ENCODE data around the gene RAD51B. TPM values are rescaled to one million over a fixed set of nuclear protein-coding genes. Genes with fewer than 3 reads are reported as not detected.

The RAD51B gene
- total RNA-seq, 1 donor from 2014 or later: 38.6 TPM

DNA sequence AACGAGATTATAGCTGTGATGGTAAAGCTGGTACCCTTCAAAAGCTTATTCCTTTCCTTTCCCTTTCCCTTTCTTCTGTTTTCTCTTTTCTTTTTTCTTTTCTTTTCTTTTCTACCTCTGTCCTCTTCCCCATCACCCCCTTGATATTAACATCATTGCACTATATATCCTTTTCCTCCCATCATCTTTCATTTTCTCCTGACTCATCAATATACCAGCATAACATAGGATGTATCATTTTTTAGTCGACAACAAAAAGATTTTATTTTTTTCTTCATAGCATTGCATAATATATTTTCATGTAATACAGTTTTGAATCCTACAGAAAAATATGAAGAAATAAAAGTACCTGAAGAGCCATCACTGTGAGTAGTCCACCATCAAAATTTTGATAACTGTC is 230.6 kb downstream of the RAD51B start:
- no peaks in the 10 kb centered on the region for H3K36me3 ChIP-seq (ENCODE audit: control insufficient read depth in 3 of 3, insufficient read depth in 3 of 3, low read length in 3 of 3)
- H3K27me3 ChIP-seq (ENCODE audit: control insufficient read depth in 3 of 3, insufficient read depth in 3 of 3, low read length in 3 of 3): no peaks in the 10 kb centered on the region
- no peaks in the 10 kb centered on the region for H3K9me3 ChIP-seq (ENCODE audit: control insufficient read depth in 3 of 3, low read length in 3 of 3)
- no peak overlapping the region for H3K9ac ChIP-seq (ENCODE audit: low read depth in 1 of 3, low read length in 3 of 3)
- no peak overlapping the region for H3K4me3 ChIP-seq (ENCODE audit: low read length in 3 of 3)
- H3K4me1 ChIP-seq (ENCODE audit: control insufficient read depth in 3 of 3, insufficient read depth in 3 of 3, low read length in 3 of 3): no peaks in the 10 kb centered on the region
- no peak overlapping the region for H3K27ac ChIP-seq (ENCODE audit: low read depth, low read length)

DNA sequence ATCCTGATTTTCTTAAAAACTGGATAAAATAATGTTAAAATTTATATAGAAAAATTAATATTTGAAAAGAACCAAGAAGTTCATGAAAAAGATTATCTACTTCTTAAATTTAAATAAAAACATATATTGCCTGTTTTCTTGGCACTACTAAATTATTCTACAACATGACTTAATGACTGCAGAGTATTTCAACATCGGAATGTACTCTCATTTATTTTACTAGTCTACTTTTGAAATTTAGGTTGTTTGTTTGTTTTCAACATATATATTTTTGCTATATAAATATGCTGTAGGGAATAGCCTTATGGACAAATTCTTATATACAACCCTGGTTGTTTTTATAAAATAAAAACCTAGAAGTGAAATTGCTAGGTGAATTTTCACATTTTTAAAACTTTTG is 231.6 kb downstream of the RAD51B start:
- H3K9ac ChIP-seq (ENCODE audit: low read depth in 1 of 3, low read length in 3 of 3): no peak overlapping the region
- H3K9me3 ChIP-seq (ENCODE audit: control insufficient read depth in 3 of 3, low read length in 3 of 3): no peaks in the 10 kb centered on the region
- H3K27me3 ChIP-seq (ENCODE audit: control insufficient read depth in 3 of 3, insufficient read depth in 3 of 3, low read length in 3 of 3): no peaks in the 10 kb centered on the region
- no peaks in the 10 kb centered on the region for H3K4me1 ChIP-seq (ENCODE audit: control insufficient read depth in 3 of 3, insufficient read depth in 3 of 3, low read length in 3 of 3)
- no peaks in the 10 kb centered on the region for H3K36me3 ChIP-seq (ENCODE audit: control insufficient read depth in 3 of 3, insufficient read depth in 3 of 3, low read length in 3 of 3)
- H3K27ac ChIP-seq (ENCODE audit: low read depth, low read length): no peak overlapping the region
- no peak overlapping the region for H3K4me3 ChIP-seq (ENCODE audit: low read length in 3 of 3)

DNA sequence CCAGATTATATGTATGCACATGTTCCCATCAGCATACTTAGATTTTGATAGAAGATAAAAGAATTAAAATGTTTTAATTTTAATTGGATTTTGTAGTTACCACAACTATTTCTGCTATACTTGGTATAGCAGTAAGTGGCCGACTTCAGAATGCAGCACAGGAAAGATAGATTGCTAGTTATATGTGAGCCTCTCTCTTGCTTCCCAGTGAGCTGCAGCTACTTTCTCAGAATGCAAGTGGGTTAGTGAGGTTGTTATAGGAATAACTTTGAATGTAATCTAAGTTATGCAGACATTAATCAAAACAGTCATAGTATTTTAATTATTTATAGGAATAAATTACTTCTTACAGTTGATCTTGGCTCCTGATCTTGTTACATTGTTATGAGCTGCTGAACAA is 240.6 kb downstream of the RAD51B start:
- Histone ChIP-seq H3K4me1 (ENCODE audit: control insufficient read depth in 3 of 3, insufficient read depth in 3 of 3, low read length in 3 of 3) (peaks cover 0 to 2% (median 0%) of the 10 kb centered on the region in 3 donors), H3K4me3 (ENCODE audit: low read length in 3 of 3) (no peak overlapping the region), H3K9ac (ENCODE audit: low read depth in 1 of 3, low read length in 3 of 3) (no peak overlapping the region), H3K36me3 (ENCODE audit: control insufficient read depth in 3 of 3, insufficient read depth in 3 of 3, low read length in 3 of 3) (no peaks in the 10 kb centered on the region), H3K9me3 (ENCODE audit: control insufficient read depth in 3 of 3, low read length in 3 of 3) (no peaks in the 10 kb centered on the region), H3K27ac (ENCODE audit: low read depth, low read length) (no peak overlapping the region), H3K27me3 (ENCODE audit: control insufficient read depth in 3 of 3, insufficient read depth in 3 of 3, low read length in 3 of 3) (no peaks in the 10 kb centered on the region)

DNA sequence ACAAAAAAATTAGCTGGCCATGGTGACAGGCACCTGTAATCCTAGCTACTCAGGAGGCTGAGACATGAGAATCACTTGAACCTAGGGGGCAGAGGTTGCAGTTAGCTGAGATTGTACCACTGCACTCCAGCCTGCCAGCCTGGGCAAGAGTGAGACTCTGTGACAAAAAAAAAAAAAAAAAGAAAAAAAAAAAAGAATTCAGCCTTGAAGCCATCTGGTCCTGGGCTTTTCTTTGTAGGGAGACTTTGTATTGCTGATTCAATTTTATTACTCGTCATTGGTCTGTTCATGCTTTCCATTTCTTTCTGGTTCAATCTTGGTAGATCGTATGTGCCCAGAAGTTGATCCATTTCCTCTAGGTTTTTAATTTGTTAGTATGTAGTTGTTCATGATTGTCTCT is 243.1 kb downstream of the RAD51B start:
- H3K4me3 ChIP-seq (ENCODE audit: low read length in 3 of 3): no peak overlapping the region
- H3K9ac ChIP-seq (ENCODE audit: low read depth in 1 of 3, low read length in 3 of 3): no peak overlapping the region
- peaks cover 0 to 2% (median 0%) of the 10 kb centered on the region in 3 donors for H3K4me1 ChIP-seq (ENCODE audit: control insufficient read depth in 3 of 3, insufficient read depth in 3 of 3, low read length in 3 of 3)
- no peaks in the 10 kb centered on the region for H3K36me3 ChIP-seq (ENCODE audit: control insufficient read depth in 3 of 3, insufficient read depth in 3 of 3, low read length in 3 of 3)
- H3K27me3 ChIP-seq (ENCODE audit: control insufficient read depth in 3 of 3, insufficient read depth in 3 of 3, low read length in 3 of 3): no peaks in the 10 kb centered on the region
- H3K9me3 ChIP-seq (ENCODE audit: control insufficient read depth in 3 of 3, low read length in 3 of 3): no peaks in the 10 kb centered on the region
- no peak overlapping the region for H3K27ac ChIP-seq (ENCODE audit: low read depth, low read length)

DNA sequence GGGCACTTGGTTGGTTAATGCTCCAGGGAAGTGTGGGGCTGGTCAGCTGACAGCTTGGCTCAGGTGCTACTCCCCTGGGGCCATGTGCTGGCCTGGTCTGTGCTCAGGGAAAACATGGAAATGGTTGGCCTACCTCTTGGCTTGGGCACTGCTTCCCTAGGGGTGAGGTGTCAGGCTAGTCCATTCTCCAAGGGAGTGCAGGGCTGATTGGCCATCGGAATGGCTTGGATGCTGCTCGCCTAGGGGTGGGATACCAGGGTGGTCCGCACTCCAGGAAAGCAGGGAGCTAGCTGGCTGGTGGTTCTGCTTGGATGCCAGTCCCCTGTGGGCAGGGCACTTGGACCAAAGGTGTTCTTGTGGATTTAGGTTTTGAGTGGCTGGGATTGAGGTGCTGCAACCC is 245.7 kb downstream of the RAD51B start:
- Histone ChIP-seq H3K27ac (ENCODE audit: low read depth, low read length) (no peak overlapping the region), H3K36me3 (ENCODE audit: control insufficient read depth in 3 of 3, insufficient read depth in 3 of 3, low read length in 3 of 3) (no peaks in the 10 kb centered on the region), H3K4me1 (ENCODE audit: control insufficient read depth in 3 of 3, insufficient read depth in 3 of 3, low read length in 3 of 3) (no peaks in the 10 kb centered on the region), H3K9me3 (ENCODE audit: control insufficient read depth in 3 of 3, low read length in 3 of 3) (peaks cover 0 to 5% (median 0%) of the 10 kb centered on the region in 3 donors), H3K9ac (ENCODE audit: low read depth in 1 of 3, low read length in 3 of 3) (no peak overlapping the region), H3K27me3 (ENCODE audit: control insufficient read depth in 3 of 3, insufficient read depth in 3 of 3, low read length in 3 of 3) (no peaks in the 10 kb centered on the region), H3K4me3 (ENCODE audit: low read length in 3 of 3) (no peak overlapping the region)

DNA sequence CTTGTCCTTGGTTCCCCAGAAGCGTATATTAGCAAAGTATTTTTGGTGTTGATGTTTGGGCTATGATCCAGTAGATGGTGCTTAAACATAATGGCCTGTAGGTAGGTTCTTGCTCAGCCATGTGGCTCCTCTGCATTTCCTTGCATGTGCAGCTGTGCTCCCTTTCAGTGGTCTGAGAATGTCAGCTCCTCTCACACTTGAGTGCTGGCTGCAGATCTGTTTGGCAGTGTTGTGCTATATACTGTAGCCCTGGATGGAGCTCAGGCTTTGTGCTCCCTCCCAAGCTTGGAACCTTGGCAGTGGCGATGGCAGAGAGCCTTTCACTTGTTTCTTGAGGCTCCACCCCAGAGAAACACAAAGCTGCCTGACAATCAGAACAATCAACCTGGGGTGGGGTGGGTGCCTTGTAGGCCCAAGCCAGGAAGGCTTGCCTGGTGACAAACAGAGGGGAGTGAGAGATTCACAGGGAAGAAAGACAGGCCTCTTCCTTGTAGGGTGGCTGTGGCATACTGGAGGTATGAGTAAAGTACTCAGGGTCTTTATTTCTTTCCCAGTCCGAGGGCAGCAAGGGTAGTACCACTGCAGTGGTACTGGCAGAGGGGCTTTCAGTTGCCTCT is 255.3 kb downstream of the RAD51B start:
- Histone ChIP-seq H3K9ac (ENCODE audit: low read depth in 1 of 3, low read length in 3 of 3) (no peak overlapping the region), H3K27me3 (ENCODE audit: control insufficient read depth in 3 of 3, insufficient read depth in 3 of 3, low read length in 3 of 3) (no peaks in the 10 kb centered on the region), H3K27ac (ENCODE audit: low read depth, low read length) (no peak overlapping the region), H3K36me3 (ENCODE audit: control insufficient read depth in 3 of 3, insufficient read depth in 3 of 3, low read length in 3 of 3) (no peaks in the 10 kb centered on the region), H3K9me3 (ENCODE audit: control insufficient read depth in 3 of 3, low read length in 3 of 3) (peaks cover 0 to 7% (median 0%) of the 10 kb centered on the region in 3 donors), H3K4me3 (ENCODE audit: low read length in 3 of 3) (no peak overlapping the region), H3K4me1 (ENCODE audit: control insufficient read depth in 3 of 3, insufficient read depth in 3 of 3, low read length in 3 of 3) (no peaks in the 10 kb centered on the region)

DNA sequence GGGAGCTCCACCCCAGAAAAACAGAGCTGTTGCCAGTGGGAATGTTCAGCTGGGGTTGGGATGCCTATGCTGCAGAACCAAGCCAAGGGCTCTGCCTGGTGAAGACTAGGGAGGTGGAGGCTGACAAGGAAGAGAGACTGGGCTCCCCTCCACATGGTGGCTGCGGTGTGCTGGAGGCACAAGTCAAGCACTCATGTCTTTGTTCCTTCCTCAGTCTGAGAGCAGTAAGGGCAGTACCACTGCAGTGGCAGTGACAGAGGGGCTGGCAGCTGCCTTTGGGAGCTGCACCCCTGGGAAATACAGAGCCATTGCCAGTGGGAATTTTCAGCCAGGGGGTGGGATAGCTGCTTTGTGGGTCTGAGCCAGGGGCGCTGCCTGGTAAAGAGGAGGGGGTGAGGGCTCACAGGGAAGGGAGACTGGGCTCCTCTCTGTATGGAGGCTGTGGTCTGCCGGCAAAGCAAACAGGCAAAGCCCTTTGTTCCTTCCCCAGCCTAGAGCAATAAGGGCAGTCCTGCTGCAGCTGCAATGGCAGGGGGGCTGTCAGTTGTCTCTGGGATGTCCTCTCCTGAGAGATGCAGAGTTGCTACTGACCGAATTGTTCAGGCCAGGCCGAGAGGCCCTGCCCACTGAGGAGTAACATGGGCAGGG is 255.9 kb downstream of the RAD51B start:
- H3K4me1 ChIP-seq (ENCODE audit: control insufficient read depth in 3 of 3, insufficient read depth in 3 of 3, low read length in 3 of 3): no peaks in the 10 kb centered on the region
- H3K9me3 ChIP-seq (ENCODE audit: control insufficient read depth in 3 of 3, low read length in 3 of 3): peaks cover 0 to 7% (median 0%) of the 10 kb centered on the region in 3 donors
- no peak overlapping the region for H3K4me3 ChIP-seq (ENCODE audit: low read length in 3 of 3)
- no peaks in the 10 kb centered on the region for H3K36me3 ChIP-seq (ENCODE audit: control insufficient read depth in 3 of 3, insufficient read depth in 3 of 3, low read length in 3 of 3)
- no peak overlapping the region for H3K27ac ChIP-seq (ENCODE audit: low read depth, low read length)
- H3K27me3 ChIP-seq (ENCODE audit: control insufficient read depth in 3 of 3, insufficient read depth in 3 of 3, low read length in 3 of 3): no peaks in the 10 kb centered on the region
- H3K9ac ChIP-seq (ENCODE audit: low read depth in 1 of 3, low read length in 3 of 3): no peak overlapping the region

DNA sequence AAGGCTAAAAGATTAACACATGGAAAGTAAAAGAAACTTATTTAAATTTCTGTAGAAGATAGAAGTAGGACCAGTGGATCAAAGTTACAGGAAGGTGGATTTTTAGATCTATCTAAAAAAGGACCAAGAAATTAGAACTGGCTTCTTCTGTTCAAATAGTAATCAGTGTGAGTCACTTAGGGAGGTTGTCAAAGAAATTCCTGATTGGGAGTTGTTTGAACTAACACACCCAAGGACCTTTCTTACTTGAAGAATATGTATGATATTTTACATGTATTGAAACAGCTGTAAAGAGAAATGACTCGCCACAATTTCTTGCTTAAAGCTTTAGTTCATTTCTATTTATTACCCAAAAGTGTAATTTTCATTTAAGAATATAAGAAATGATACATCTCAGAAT is 256.9 kb downstream of the RAD51B start:
- Histone ChIP-seq H3K4me1 (ENCODE audit: control insufficient read depth in 3 of 3, insufficient read depth in 3 of 3, low read length in 3 of 3) (no peaks in the 10 kb centered on the region), H3K36me3 (ENCODE audit: control insufficient read depth in 3 of 3, insufficient read depth in 3 of 3, low read length in 3 of 3) (no peaks in the 10 kb centered on the region), H3K9me3 (ENCODE audit: control insufficient read depth in 3 of 3, low read length in 3 of 3) (peaks cover 0 to 7% (median 0%) of the 10 kb centered on the region in 3 donors), H3K9ac (ENCODE audit: low read depth in 1 of 3, low read length in 3 of 3) (no peak overlapping the region), H3K27ac (ENCODE audit: low read depth, low read length) (no peak overlapping the region), H3K4me3 (ENCODE audit: low read length in 3 of 3) (no peak overlapping the region), H3K27me3 (ENCODE audit: control insufficient read depth in 3 of 3, insufficient read depth in 3 of 3, low read length in 3 of 3) (no peaks in the 10 kb centered on the region)

DNA sequence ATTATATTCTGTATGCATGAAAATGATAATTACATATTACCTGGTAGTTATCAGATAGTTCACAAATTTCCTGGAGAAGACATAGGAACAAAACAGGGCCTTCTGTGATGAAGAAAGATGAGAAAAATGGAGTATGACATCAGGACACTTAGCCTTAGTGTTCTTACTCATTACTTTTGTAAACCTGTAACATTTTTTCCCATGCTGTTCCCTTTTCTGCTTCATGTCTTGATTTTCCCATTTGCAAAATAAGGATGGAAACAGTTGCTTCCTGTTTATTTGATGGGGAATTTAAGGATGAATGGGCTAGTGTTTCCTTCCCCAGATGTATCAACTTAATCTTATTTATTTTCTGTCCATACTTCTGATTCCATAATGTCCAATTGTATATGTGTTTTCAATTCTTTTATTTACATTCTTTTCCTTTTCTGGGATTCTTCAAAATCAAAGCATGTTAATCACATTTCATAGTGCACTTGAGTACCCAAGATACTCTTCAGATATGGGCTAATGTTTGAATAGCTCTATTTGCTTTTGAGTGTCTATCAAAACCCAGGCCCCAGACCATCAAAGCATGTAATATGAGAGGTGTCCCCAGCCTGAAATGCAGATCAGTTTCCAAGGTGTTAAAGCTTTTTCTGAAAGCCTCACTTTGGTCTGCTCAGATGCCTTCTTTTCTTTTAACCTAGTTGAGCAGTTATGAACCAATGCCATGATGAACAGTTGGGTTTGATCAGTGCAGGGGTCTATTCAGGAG is 260.5 kb downstream of the RAD51B start:
- no peak overlapping the region for H3K9ac ChIP-seq (ENCODE audit: low read depth in 1 of 3, low read length in 3 of 3)

DNA sequence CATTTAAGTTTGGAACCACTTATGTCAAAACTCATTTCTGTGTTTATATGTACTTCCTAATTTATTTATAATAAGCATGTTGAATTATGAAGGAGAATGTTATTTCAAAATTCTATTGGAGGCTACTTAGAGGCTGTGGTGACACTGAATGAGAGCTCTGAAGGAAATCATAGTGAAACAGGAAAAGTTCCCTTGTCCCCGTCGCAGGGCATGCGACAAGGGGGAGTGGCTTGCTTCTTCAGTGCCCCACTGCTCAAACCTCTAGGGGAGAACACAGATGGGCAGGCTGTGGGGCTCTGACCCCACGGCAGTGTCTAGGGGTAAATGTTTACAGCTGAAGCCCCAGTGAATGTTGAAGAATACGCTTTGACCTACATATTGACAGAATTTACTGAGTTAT is 261.9 kb downstream of the RAD51B start:
- Histone ChIP-seq H3K4me1 (ENCODE audit: control insufficient read depth in 3 of 3, insufficient read depth in 3 of 3, low read length in 3 of 3) (peaks cover 0 to 3% (median 0%) of the 10 kb centered on the region in 3 donors), H3K27me3 (ENCODE audit: control insufficient read depth in 3 of 3, insufficient read depth in 3 of 3, low read length in 3 of 3) (no peaks in the 10 kb centered on the region), H3K4me3 (ENCODE audit: low read length in 3 of 3) (no peak overlapping the region), H3K9ac (ENCODE audit: low read depth in 1 of 3, low read length in 3 of 3) (no peak overlapping the region), H3K36me3 (ENCODE audit: control insufficient read depth in 3 of 3, insufficient read depth in 3 of 3, low read length in 3 of 3) (no peaks in the 10 kb centered on the region), H3K9me3 (ENCODE audit: control insufficient read depth in 3 of 3, low read length in 3 of 3) (no peaks in the 10 kb centered on the region), H3K27ac (ENCODE audit: low read depth, low read length) (no peak overlapping the region)

More for the DNA sequence above, 260.5 kb downstream of the RAD51B start:
- Histone ChIP-seq H3K4me1 (ENCODE audit: control insufficient read depth in 3 of 3, insufficient read depth in 3 of 3, low read length in 3 of 3) (no peaks in the 10 kb centered on the region), H3K9me3 (ENCODE audit: control insufficient read depth in 3 of 3, low read length in 3 of 3) (no peaks in the 10 kb centered on the region), H3K36me3 (ENCODE audit: control insufficient read depth in 3 of 3, insufficient read depth in 3 of 3, low read length in 3 of 3) (no peaks in the 10 kb centered on the region), H3K27ac (ENCODE audit: low read depth, low read length) (no peak overlapping the region), H3K4me3 (ENCODE audit: low read length in 3 of 3) (no peak overlapping the region), H3K27me3 (ENCODE audit: control insufficient read depth in 3 of 3, insufficient read depth in 3 of 3, low read length in 3 of 3) (no peaks in the 10 kb centered on the region)
